HG03280 (cell line): ENCODE results near the gene SAE1.
A peak's percentile ranks its signal among the peaks of the same experiment; 100 is the strongest.

Experiments used
- ATAC-seq: cut with Tn5 transposase; IDR thresholded peaks from one replicate; pipeline ENCODE4 v1.9.1; 2021; ENCODE audit warnings: mild to moderate bottlenecking, moderate library complexity; ENCODE audit not compliant: unreplicated experiment

Gene SAE1

GRCh38 chr19:47105874-47106273 lies 24.8 kb upstream of the SAE1 start:
- no peak for ATAC-seq

- ATAC-seq, result no peak
Observed at GRCh38 chr19:47106821-47107201, 23.8 kb upstream of the SAE1 start.

- ATAC-seq, result no peak
Observed at GRCh38 chr19:47107202-47107952, 23.3 kb upstream of the SAE1 start.

- ATAC-seq, result no peak
Observed at GRCh38 chr19:47107953-47108746, 22.5 kb upstream of the SAE1 start.

GRCh38 chr19:47109177-47109540 lies 21.5 kb upstream of the SAE1 start:
- ATAC-seq, result no peak

GRCh38 chr19:47109541-47110375 lies 20.9 kb upstream of the SAE1 start:
- no peak for ATAC-seq

GRCh38 chr19:47110521-47111005 lies 20.1 kb upstream of the SAE1 start:
- no peak for ATAC-seq

- no peak for ATAC-seq
Observed at GRCh38 chr19:47111006-47111621, 19.5 kb upstream of the SAE1 start.

GRCh38 chr19:47111682-47112165 lies 18.9 kb upstream of the SAE1 start:
- ATAC-seq, result no peak

- ATAC-seq, result peak; percentile 18
Observed at GRCh38 chr19:47112166-47112996, 18.3 kb upstream of the SAE1 start.

GRCh38 chr19:47112997-47113849 lies 17.4 kb upstream of the SAE1 start, which contains the start of gene ZC3H4:
TSS of gene ZC3H4 (minus strand) at chr19:47113776. CDS start at chr19:47112584, 1,192 bp downstream.
- peak; percentile 83 for ATAC-seq

- no peak for ATAC-seq
Observed at GRCh38 chr19:47113850-47114651, 16.6 kb upstream of the SAE1 start.

GRCh38 chr19:47120470-47121067 lies 10.1 kb upstream of the SAE1 start:
- no peak for ATAC-seq

GRCh38 chr19:47122359-47123335 lies 8.0 kb upstream of the SAE1 start:
- no peak for ATAC-seq

- ATAC-seq, result no peak
Observed at GRCh38 chr19:47123406-47123805, 7.2 kb upstream of the SAE1 start.

GRCh38 chr19:47124937-47125668 lies 5.5 kb upstream of the SAE1 start:
- ATAC-seq, result no peak
